Epithelial cell of prostate (primary cell): ENCODE measurements around the gene CDKN2AIP.
A peak's percentile ranks its signal among the peaks of the same experiment; 100 is the strongest.
"Not testable (repeated sequence)": the region's sequence is repeated elsewhere in the genome, so short reads cannot be mapped to it uniquely, and the experiment has no call there.

Source experiments
- DNase-seq: peaks from one replicate; pipeline ENCODE4 v3.0.0-alpha.2; 2011; ENCODE audit warnings: low read depth, low spot score
- H3K27ac ChIP-seq: fragments of 450-650 bp; 2 replicates; pipeline ENCODE4 v1.5.1; 2017; ENCODE audit warnings: mild to moderate bottlenecking

The CDKN2AIP gene

GRCh38 chr4:183411291-183411861, 33.1 kb upstream of the CDKN2AIP start:
- DNase-seq: peak; percentile 68

GRCh38 chr4:183412821-183413220, 31.6 kb upstream of the CDKN2AIP start:
- H3K27ac ChIP-seq: no peak overlapping the region
- no peak for DNase-seq

More at GRCh38 chr4:183411291-183411861, 33.1 kb upstream of the CDKN2AIP start:
- peak overlapping the region; percentile 19 for H3K27ac ChIP-seq

- H3K27ac ChIP-seq: no peak overlapping the region
- DNase-seq: no peak
Measured at GRCh38 chr4:183413234-183414200, 30.9 kb upstream of the CDKN2AIP start.

- no peak for DNase-seq
Measured at GRCh38 chr4:183416879-183417755, 27.3 kb upstream of the CDKN2AIP start.

GRCh38 chr4:183422962-183423631, 21.3 kb upstream of the CDKN2AIP start:
- H3K27ac ChIP-seq: peak overlapping the region; percentile 1

More at GRCh38 chr4:183416879-183417755, 27.3 kb upstream of the CDKN2AIP start:
- H3K27ac ChIP-seq: no peak overlapping the region

GRCh38 chr4:183424109-183424744, 20.2 kb upstream of the CDKN2AIP start:
- DNase-seq: no peak
- no peak overlapping the region for H3K27ac ChIP-seq

More at GRCh38 chr4:183422962-183423631, 21.3 kb upstream of the CDKN2AIP start:
- DNase-seq: peak; percentile 27

GRCh38 chr4:183426507-183426906, 17.9 kb upstream of the CDKN2AIP start:
- no peak overlapping the region for H3K27ac ChIP-seq
- DNase-seq: no peak

- DNase-seq: no peak
- H3K27ac ChIP-seq: no peak overlapping the region
Measured at GRCh38 chr4:183429489-183429888, 14.9 kb upstream of the CDKN2AIP start.

GRCh38 chr4:183430317-183430993, 14.0 kb upstream of the CDKN2AIP start:
- H3K27ac ChIP-seq: no peak overlapping the region
- no peak for DNase-seq

GRCh38 chr4:183430994-183431347, 13.5 kb upstream of the CDKN2AIP start:
- H3K27ac ChIP-seq: no peak overlapping the region
- DNase-seq: no peak

GRCh38 chr4:183431614-183432013, 12.8 kb upstream of the CDKN2AIP start:
- no peak overlapping the region for H3K27ac ChIP-seq
- no peak for DNase-seq

- not testable (repeated sequence) for H3K27ac ChIP-seq, DNase-seq
Measured at GRCh38 chr4:183433183-183433582, 11.3 kb upstream of the CDKN2AIP start.

- no peak for DNase-seq
- H3K27ac ChIP-seq: no peak overlapping the region
Measured at GRCh38 chr4:183434264-183434663, 10.2 kb upstream of the CDKN2AIP start.

GRCh38 chr4:183434666-183435190, 9.7 kb upstream of the CDKN2AIP start:
- no peak overlapping the region for H3K27ac ChIP-seq
- no peak for DNase-seq

GRCh38 chr4:183435803-183436202, 8.6 kb upstream of the CDKN2AIP start:
- no peak for DNase-seq
- H3K27ac ChIP-seq: no peak overlapping the region

GRCh38 chr4:183436417-183436816, 8.0 kb upstream of the CDKN2AIP start:
- H3K27ac ChIP-seq: no peak overlapping the region
- no peak for DNase-seq

- no peak for DNase-seq
- H3K27ac ChIP-seq: peak overlapping the region; percentile 90
Measured at GRCh38 chr4:183437452-183437851, 7.0 kb upstream of the CDKN2AIP start.

GRCh38 chr4:183438458-183439113, 5.8 kb upstream of the CDKN2AIP start:
- peak; percentile 100 for DNase-seq
- H3K27ac ChIP-seq: peak overlapping the region; percentile 90
